HT1080 (cell line): Measurements from ENCODE around the gene PDGFA. TPM values are rescaled to one million over a fixed set of nuclear protein-coding genes. Genes with fewer than 3 reads are reported as not detected.

ENCODE experiments used
- DNase-seq: peaks from one replicate; pipeline ENCODE4 v3.0.0-alpha.2; 2015; ENCODE audit warnings: low read depth
- total RNA-seq: library from RNA; depleted of rRNA; stranded (reverse); fragments of >200 nt; shearing (Covaris generic); gene quantifications from 2 replicates; pipeline ENCODE4 v1.2.3, GENCODE V29; 2014

PDGFA gene
- total RNA-seq, 1 experiment from 2014 or later: 23.1 TPM

- peak; percentile 48 for DNase-seq
Observed at GRCh38 chr7:517774-518629, 1.6 kb downstream of the PDGFA start.

GRCh38 chr7:516606-517456 lies 2.8 kb downstream of the PDGFA start:
- DNase-seq: peak; percentile 57

GRCh38 chr7:516216-516605 lies 3.4 kb downstream of the PDGFA start:
- no peak for DNase-seq

- DNase-seq: no peak
Observed at GRCh38 chr7:515628-516027, 4.0 kb downstream of the PDGFA start.

GRCh38 chr7:514651-515598 lies 4.7 kb downstream of the PDGFA start:
- DNase-seq: no peak

GRCh38 chr7:514242-514641 lies 5.4 kb downstream of the PDGFA start:
- no peak for DNase-seq

- DNase-seq: peak; percentile 88
Observed at GRCh38 chr7:513521-514166, 6.0 kb downstream of the PDGFA start.

- no peak for DNase-seq
Observed at GRCh38 chr7:512541-513311, 6.9 kb downstream of the PDGFA start.

- no peak for DNase-seq
Observed at GRCh38 chr7:512146-512510, 7.5 kb downstream of the PDGFA start.

- DNase-seq: no peak
Observed at GRCh38 chr7:511476-512145, 8.0 kb downstream of the PDGFA start.

GRCh38 chr7:510782-511281 lies 8.8 kb downstream of the PDGFA start:
- DNase-seq: no peak

- no peak for DNase-seq
Observed at GRCh38 chr7:510131-510481, 9.5 kb downstream of the PDGFA start.

GRCh38 chr7:509426-510130 lies 10.1 kb downstream of the PDGFA start:
- DNase-seq: no peak

- DNase-seq: no peak
Observed at GRCh38 chr7:508461-509170, 11.0 kb downstream of the PDGFA start.

GRCh38 chr7:507623-508300 lies 11.9 kb downstream of the PDGFA start:
- no peak for DNase-seq

- no peak for DNase-seq
Observed at GRCh38 chr7:506921-507622, 12.6 kb downstream of the PDGFA start.

GRCh38 chr7:506391-506831 lies 13.2 kb downstream of the PDGFA start:
- DNase-seq: no peak
